SK-N-SH treated with all-trans-retinoic acid at 6 μM for 48 hours (cell line): ENCODE results near the gene PSMD8.

Experiments
- CSDC2 ChIP-seq: fragments of 250-450 bp; sonication (Bioruptor Pico); IDR thresholded peaks from 2 replicates; pipeline ENCODE4 v1.5.0; 2020; ENCODE audit warnings: mild to moderate bottlenecking, moderate library complexity
- ESRRG ChIP-seq: fragments of 250-450 bp; sonication (Bioruptor Pico); IDR thresholded peaks from 2 replicates; pipeline ENCODE4 v1.6.1; 2021; ENCODE audit warnings: mild to moderate bottlenecking
- GLIS3 ChIP-seq: fragments of 250-450 bp; sonication (Bioruptor Pico); IDR thresholded peaks from 2 replicates; pipeline ENCODE4 v1.5.0; 2020; ENCODE audit warnings: mild to moderate bottlenecking, moderate library complexity
- PATZ1 ChIP-seq: fragments of 250-450 bp; sonication (Bioruptor Pico); IDR thresholded peaks from 2 replicates; pipeline ENCODE4 v1.8.0; 2020; ENCODE audit warnings: mild to moderate bottlenecking, moderate library complexity, borderline replicate concordance
- TCF4 ChIP-seq: fragments of 250-450 bp; sonication (Bioruptor Pico); IDR thresholded peaks from 2 replicates; pipeline ENCODE4 v1.8.0; 2021; ENCODE audit warnings: mild to moderate bottlenecking, moderate library complexity, borderline replicate concordance
- TSHZ2 ChIP-seq: fragments of 250-450 bp; sonication (Bioruptor Pico); IDR thresholded peaks from 2 replicates; pipeline ENCODE4 v1.5.0; 2020; ENCODE audit warnings: mild to moderate bottlenecking, moderate library complexity
- ZC3H10 ChIP-seq: fragments of 250-450 bp; sonication (Bioruptor Pico); IDR thresholded peaks from 2 replicates; pipeline ENCODE4 v1.5.1; 2021; ENCODE audit warnings: mild to moderate bottlenecking, moderate library complexity
- ZFP3 ChIP-seq: fragments of 250-450 bp; sonication (Bioruptor Pico); IDR thresholded peaks from 2 replicates; pipeline ENCODE4 v1.5.0; 2020; ENCODE audit warnings: mild to moderate bottlenecking, moderate library complexity
- ZNF565 ChIP-seq: fragments of 450-650 bp; formaldehyde crosslinking; conservative IDR thresholded peaks from 2 replicates; pipeline ENCODE4 v1.5.0; 2020; ENCODE audit warnings: low read depth, mild to moderate bottlenecking, moderate library complexity

- no peak for TF ChIP-seq TSHZ2 (CRISPR knock-in tag)
- no peak for TF ChIP-seq ZC3H10 (CRISPR knock-in tag)
- no peak for TF ChIP-seq PATZ1 (CRISPR knock-in tag)
- TF ChIP-seq CSDC2 (CRISPR knock-in tag): no peak
- no peak for TF ChIP-seq ESRRG (CRISPR knock-in tag)
- TF ChIP-seq ZNF565 (CRISPR knock-in tag): no peak
- no peak for TF ChIP-seq GLIS3 (CRISPR knock-in tag)
- TF ChIP-seq TCF4 (CRISPR knock-in tag): no peak
- no peak for TF ChIP-seq ZFP3 (CRISPR knock-in tag)
Observed at GRCh38 chr19:38389957-38390924, 15.9 kb downstream of the PSMD8 start.
